SK-N-SH treated with all-trans-retinoic acid at 6 μM for 48 hours (cell line): ENCODE measurements around the gene C1RL.

Experiments used
- ATAC-seq: fragments of 200-7000 bp; cut with Tn5 transposase; 3 replicates; pipeline ENCODE4 v1.9.1; 2020; ENCODE audit warnings: mild to moderate bottlenecking, moderate library complexity
- ARNTL ChIP-seq: fragments of 450-650 bp; formaldehyde crosslinking; IDR thresholded peaks from 2 replicates; pipeline ENCODE4 v1.5.0; 2020; ENCODE audit warnings: low read depth, mild to moderate bottlenecking, moderate library complexity, borderline replicate concordance
- CREB5 ChIP-seq: fragments of 250-450 bp; sonication (Bioruptor Pico); IDR thresholded peaks from 2 replicates; pipeline ENCODE4 v1.5.1; 2020; ENCODE audit warnings: low read depth, mild to moderate bottlenecking, moderate library complexity
- CSDC2 ChIP-seq: fragments of 250-450 bp; sonication (Bioruptor Pico); IDR thresholded peaks from 2 replicates; pipeline ENCODE4 v1.5.0; 2020; ENCODE audit warnings: mild to moderate bottlenecking, moderate library complexity
- CSRNP3 ChIP-seq: fragments of 250-450 bp; sonication (Bioruptor Pico); IDR thresholded peaks from 2 replicates; pipeline ENCODE4 v1.5.1; 2021; ENCODE audit warnings: mild to moderate bottlenecking, moderate library complexity
- ESRRG ChIP-seq: fragments of 250-450 bp; sonication (Bioruptor Pico); IDR thresholded peaks from 2 replicates; pipeline ENCODE4 v1.6.1; 2021; ENCODE audit warnings: mild to moderate bottlenecking
- GLIS3 ChIP-seq: fragments of 250-450 bp; sonication (Bioruptor Pico); IDR thresholded peaks from 2 replicates; pipeline ENCODE4 v1.5.0; 2020; ENCODE audit warnings: mild to moderate bottlenecking, moderate library complexity
- ISL1 ChIP-seq: fragments of 250-450 bp; sonication (Bioruptor Pico); IDR thresholded peaks from 2 replicates; pipeline ENCODE4 v2.1.2; 2022; ENCODE audit warnings: mild to moderate bottlenecking, moderate library complexity
- OSR1 ChIP-seq: fragments of 250-450 bp; sonication (Bioruptor Pico); IDR thresholded peaks from 2 replicates; pipeline ENCODE4 v1.8.0; 2022; ENCODE audit warnings: moderate library complexity, mild to moderate bottlenecking, inconsistent platforms
- PATZ1 ChIP-seq: fragments of 250-450 bp; sonication (Bioruptor Pico); IDR thresholded peaks from 2 replicates; pipeline ENCODE4 v1.8.0; 2020; ENCODE audit warnings: mild to moderate bottlenecking, moderate library complexity, borderline replicate concordance
- POU6F1 ChIP-seq: fragments of 250-450 bp; sonication (Bioruptor Pico); IDR thresholded peaks from 2 replicates; pipeline ENCODE4 v1.8.0; 2021; ENCODE audit warnings: low read depth, mild to moderate bottlenecking, moderate library complexity, borderline replicate concordance
- PPARA ChIP-seq: fragments of 250-450 bp; sonication (Bioruptor Pico); IDR thresholded peaks from 2 replicates; pipeline ENCODE4 v1.5.0; 2020; ENCODE audit warnings: mild to moderate bottlenecking, borderline replicate concordance
- RARB ChIP-seq: fragments of 250-450 bp; sonication (Bioruptor Pico); IDR thresholded peaks from 2 replicates; pipeline ENCODE4 v1.8.0; 2021; ENCODE audit warnings: mild to moderate bottlenecking, moderate library complexity
- SNAI2 ChIP-seq: fragments of 250-450 bp; sonication (Bioruptor Pico); IDR thresholded peaks from 2 replicates; pipeline ENCODE4 v1.5.0; 2020; ENCODE audit warnings: mild to moderate bottlenecking, moderate library complexity
- TCF4 ChIP-seq: fragments of 250-450 bp; sonication (Bioruptor Pico); IDR thresholded peaks from 2 replicates; pipeline ENCODE4 v1.8.0; 2021; ENCODE audit warnings: mild to moderate bottlenecking, moderate library complexity, borderline replicate concordance
- ZC3H10 ChIP-seq: fragments of 250-450 bp; sonication (Bioruptor Pico); IDR thresholded peaks from 2 replicates; pipeline ENCODE4 v1.5.1; 2021; ENCODE audit warnings: mild to moderate bottlenecking, moderate library complexity
- ZFP30 ChIP-seq: fragments of 450-650 bp; formaldehyde crosslinking; IDR thresholded peaks from 2 replicates; pipeline ENCODE4 v1.5.0; 2022; ENCODE audit warnings: mild to moderate bottlenecking, moderate library complexity
- ZNF565 ChIP-seq: fragments of 450-650 bp; formaldehyde crosslinking; conservative IDR thresholded peaks from 2 replicates; pipeline ENCODE4 v1.5.0; 2020; ENCODE audit warnings: low read depth, mild to moderate bottlenecking, moderate library complexity

Gene C1RL

GRCh38 chr12:7093486-7093885, 15.5 kb downstream of the C1RL start:
- ATAC-seq = no peak

GRCh38 chr12:7092986-7093460, 16.0 kb downstream of the C1RL start:
- TF ChIP-seq TCF4 (CRISPR knock-in tag) = no peak
- peak; percentile 7; the same call in 2 of the 3 replicates for ATAC-seq

More at GRCh38 chr12:7093486-7093885, 15.5 kb downstream of the C1RL start:
- TF ChIP-seq POU6F1 (CRISPR knock-in tag) (no peak), ISL1 (CRISPR knock-in tag) (no peak), PPARA (CRISPR knock-in tag) (no peak), TCF4 (CRISPR knock-in tag) (no peak), CREB5 (CRISPR knock-in tag) (no peak), ZFP30 (CRISPR knock-in tag) (no peak), ESRRG (no peak), ARNTL (CRISPR knock-in tag) (no peak), OSR1 (no peak)

- ATAC-seq = peak; percentile 82
- TF ChIP-seq GLIS3 (CRISPR knock-in tag) = no peak
- no peak for TF ChIP-seq POU6F1 (CRISPR knock-in tag)
- TF ChIP-seq CSDC2 (CRISPR knock-in tag) = no peak; the same call in 1 of the 2 replicates
- TF ChIP-seq OSR1 = no peak
- TF ChIP-seq RARB = no peak
- TF ChIP-seq PATZ1 (CRISPR knock-in tag) = no peak
- no peak for TF ChIP-seq ZNF565 (CRISPR knock-in tag)
- no peak for TF ChIP-seq TCF4 (CRISPR knock-in tag)
- no peak for TF ChIP-seq CSRNP3 (CRISPR knock-in tag)
- no peak for TF ChIP-seq SNAI2
- no peak for TF ChIP-seq CREB5 (CRISPR knock-in tag)
- TF ChIP-seq ESRRG = no peak
- TF ChIP-seq ZC3H10 (CRISPR knock-in tag) = no peak
- TF ChIP-seq, all 23 proteins: peak for 0
Measured at GRCh38 chr12:7092229-7092985, 16.6 kb downstream of the C1RL start, which contains the start of gene C1R. C1R (minus strand) TSS chr12:7092445; CDS start chr12:7092388, 57 bp downstream.
